ENCODE data around the gene PSMB2.

DNA sequence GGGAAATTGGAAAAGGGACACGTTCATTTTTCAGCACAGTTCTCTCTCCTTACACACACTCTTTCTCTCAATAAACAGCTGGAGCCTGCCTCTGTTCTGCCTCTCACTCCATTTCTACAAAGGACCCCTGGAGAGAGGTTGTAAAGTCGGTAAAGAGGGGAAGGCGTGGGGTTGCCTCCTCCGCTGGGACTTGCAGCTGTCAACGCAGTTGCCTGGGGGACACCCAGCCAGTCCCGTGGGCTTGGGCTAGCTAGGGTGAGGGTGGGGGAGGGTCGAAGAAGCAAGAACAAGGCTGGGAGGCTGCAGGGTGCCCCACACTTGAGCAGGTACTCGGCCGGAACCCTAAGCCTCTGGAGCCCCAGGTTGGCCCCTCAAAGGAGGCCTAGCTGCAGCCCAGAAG, 49.8 kb upstream of the PSMB2 start:
- TF ChIP-seq, protein P1, sequence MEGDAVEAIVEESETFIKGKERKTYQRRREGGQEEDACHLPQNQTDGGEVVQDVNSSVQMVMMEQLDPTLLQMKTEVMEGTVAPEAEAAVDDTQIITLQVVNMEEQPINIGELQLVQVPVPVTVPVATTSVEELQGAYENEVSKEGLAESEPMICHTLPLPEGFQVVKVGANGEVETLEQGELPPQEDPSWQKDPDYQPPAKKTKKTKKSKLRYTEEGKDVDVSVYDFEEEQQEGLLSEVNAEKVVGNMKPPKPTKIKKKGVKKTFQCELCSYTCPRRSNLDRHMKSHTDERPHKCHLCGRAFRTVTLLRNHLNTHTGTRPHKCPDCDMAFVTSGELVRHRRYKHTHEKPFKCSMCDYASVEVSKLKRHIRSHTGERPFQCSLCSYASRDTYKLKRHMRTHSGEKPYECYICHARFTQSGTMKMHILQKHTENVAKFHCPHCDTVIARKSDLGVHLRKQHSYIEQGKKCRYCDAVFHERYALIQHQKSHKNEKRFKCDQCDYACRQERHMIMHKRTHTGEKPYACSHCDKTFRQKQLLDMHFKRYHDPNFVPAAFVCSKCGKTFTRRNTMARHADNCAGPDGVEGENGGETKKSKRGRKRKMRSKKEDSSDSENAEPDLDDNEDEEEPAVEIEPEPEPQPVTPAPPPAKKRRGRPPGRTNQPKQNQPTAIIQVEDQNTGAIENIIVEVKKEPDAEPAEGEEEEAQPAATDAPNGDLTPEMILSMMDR (conservative IDR thresholded peaks at IDR 0.05; ENCODE audit: low read length), result no peak
- no peak for TF ChIP-seq EZH2phosphoT487 (IDR thresholded peaks at IDR 0.05; ENCODE audit: borderline replicate concordance, low read depth, low read length)
